Activated T-helper 1 cell treated with anti-CD3 and anti-CD28 coated beads, Interleukin-2, amount 50 U/mL, for 16 hours (primary cell): ENCODE data around the gene AUTS2.
"Not testable (repeated sequence)": the region's sequence is repeated elsewhere in the genome, so short reads cannot be mapped to it uniquely, and the experiment has no call there.

Source experiments
- DNase-seq, 2 donors: peaks; one replicate each; pipeline ENCODE4 v3.0.0-alpha.2; 2020; ENCODE audit warnings: low read depth in 1 of 2, low spot score in 1 of 2

Gene AUTS2

GRCh38 chr7:70275570-70275969 lies 677.3 kb downstream of the AUTS2 start:
- DNase-seq: not testable (repeated sequence)

DNA sequence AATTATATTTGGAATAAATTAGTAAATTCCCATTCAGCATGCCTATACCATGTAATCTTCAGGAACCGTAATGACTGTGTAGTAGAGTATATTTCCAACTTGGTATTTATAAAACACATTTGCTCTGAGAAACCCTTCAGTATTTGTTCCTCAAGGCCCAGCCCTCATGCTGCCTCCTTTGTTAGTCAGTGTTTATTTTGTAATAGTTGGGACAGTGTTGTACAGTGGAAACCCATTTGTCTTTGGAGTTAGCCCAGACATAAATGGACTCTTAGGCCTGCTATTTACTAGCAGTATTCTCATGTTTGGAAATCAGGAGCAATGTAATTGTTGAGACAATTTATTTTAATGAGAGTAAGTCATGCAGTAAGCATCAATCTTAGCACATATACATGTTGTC lies 686.9 kb downstream of the AUTS2 start:
- DNase-seq: no peak

DNA sequence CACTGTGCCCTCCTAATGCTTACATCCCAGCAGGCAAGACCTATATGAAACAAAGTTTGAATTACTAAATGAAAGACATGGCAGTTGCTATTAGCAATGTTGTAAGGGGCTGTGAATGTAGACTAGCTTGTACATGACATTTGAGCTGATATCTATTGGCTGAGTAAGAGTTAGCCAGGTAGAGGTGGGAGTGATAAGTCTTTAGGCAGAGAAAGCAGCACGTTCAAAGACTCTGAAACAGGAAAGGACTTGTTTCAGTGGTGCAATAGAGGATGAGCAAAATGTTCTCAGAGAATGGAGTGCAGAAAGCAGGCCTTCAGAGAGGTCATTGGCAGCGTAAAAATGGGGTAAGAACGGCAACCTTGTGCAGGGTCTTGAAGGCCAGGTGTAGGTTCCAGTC lies 687.6 kb downstream of the AUTS2 start:
- DNase-seq: no peak

GRCh38 chr7:70288781-70289456 lies 690.6 kb downstream of the AUTS2 start:
- no peak for DNase-seq

- DNase-seq: no peak
Observed at GRCh38 chr7:70292716-70293115, 694.4 kb downstream of the AUTS2 start.

DNA sequence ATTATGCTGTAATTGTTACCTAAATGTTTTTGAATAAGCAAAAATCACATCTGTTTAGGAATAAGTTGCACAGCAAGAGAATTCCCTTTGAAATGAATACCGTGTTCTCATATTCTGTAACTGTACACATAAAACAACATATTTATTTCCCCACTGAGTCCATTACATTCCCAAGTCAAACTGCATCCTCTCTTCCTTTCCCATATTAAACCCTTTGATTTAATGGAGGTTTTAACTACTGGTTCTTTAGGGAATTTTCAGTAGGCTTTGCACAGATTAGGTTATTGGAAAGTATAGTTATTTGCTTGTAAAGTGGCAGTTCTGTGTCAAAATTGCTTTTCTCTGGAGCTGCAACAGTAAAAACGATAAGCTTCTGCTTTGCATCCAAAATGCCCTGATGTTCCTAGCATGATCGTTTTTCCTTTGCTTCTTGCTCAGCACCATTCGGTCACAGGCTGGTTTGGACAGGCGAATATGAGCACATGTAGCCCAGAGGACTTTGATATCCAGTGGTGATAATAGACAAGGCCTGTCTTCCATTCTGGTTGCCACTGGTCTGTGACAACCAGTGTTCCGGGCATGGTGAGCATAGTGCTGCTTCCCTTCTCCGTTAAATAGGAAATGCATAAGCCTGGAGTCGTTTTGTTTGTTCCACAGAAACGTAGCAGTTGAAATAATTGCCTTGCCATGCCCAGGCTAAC lies 696.1 kb downstream of the AUTS2 start:
- DNase-seq: no peak

DNA sequence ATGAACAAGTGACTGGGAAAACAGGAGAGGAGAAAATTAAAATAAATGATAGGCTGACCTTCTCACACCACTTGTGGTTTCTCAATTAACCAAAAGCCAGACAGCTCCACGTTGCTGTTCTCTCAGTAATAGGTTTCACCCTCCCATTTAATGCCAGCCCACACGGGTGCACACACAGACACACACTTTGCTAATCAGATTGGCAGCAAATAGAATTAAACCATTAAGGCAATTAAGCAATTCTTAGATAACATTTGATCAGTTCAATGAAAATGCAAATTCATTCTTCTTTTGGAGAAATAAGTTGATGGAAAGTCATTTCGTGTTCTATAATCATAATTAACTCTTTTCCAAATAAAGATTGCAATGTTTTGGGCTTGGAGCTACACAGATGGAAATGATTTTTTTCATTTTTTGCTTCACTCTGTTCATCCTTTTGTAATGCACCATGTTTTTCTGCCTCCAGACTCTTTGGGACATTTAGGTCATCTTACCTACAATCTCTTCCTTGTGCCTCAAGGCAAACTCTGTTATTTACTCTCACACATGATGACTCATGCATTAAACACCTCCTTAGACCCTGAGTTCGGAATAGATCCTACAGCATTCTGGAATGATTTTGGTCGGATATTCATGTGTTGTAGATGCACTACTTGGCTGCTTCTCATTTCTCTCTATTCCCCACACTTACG lies 700.7 kb downstream of the AUTS2 start:
- no peak for DNase-seq

DNA sequence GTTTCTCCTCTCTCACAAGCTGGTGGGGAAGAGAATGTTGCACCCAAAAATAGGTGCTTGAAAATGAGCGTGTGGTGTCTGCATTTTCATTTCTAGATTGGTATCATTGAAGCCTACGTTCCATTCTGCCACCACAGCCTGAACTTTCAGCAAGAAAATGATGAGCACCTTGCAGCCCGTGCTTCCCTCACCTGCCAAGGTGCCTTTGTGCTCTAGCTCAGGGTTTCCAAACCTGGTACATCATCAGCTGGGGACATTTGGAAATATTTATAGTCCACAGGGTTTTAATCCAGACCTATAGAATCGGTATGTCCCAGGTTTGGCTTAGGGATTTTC lies 701.2 kb downstream of the AUTS2 start:
- no peak for DNase-seq

DNA sequence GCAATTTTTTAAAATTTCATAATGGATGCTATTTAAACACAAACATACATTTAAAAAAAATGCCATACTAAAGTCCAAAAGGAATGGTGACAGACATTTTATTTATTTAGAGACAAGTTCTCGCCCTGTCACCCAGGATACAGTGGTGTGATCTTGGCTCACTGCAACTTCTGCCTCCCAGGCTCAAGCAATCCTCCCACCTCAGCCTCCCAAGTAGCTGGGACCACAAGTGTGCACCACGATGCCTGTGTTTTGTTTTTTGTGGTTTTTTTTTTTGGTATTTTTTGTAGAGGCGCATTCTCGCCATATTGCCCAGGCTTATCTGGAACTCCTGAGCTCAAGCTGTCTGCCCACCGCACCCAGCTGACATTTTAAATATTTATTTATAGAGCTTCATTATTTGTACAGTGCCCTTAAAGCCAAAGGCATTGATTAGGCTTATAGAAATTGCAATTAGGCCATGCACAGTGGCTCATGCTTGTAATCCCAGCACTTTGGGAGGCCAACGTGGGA lies 703.5 kb downstream of the AUTS2 start:
- DNase-seq: no peak

DNA sequence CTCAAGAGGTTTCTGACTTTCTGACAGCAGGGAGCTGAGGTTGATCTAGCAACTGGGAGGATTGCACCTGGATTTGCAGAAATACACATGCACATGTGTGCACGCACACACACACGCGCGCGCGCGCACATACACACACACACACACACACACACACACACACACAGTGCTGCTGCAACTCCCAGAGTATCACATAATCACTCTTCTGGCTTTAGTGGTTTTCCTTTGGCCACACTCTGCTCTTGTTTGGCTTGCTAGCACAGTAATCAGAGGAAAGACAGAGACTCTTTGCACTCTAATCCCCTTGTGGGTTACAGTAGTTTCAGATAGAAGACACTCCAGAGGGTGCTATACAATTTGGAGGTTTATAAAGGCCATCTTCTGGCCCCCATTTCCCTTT lies 705.0 kb downstream of the AUTS2 start:
- DNase-seq: no peak

DNA sequence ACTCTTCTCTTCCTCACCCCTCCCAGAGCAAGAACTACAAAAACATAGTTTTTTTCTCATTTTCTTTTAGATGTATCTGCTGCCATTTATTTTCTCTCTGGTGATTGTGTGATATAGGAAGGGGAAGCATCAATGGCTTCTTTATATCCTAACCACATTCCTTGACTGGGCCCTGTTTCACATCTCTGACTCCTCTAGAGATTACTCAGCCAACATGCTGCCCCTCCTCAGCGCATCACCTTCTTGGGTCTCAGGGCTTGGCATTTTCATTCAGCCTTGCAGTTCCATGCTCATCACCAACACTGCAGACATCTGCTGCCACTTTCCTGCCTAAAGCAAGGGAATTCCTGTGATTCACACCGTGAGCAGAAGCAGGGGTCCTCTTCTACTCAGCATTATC lies 705.5 kb downstream of the AUTS2 start:
- no peak for DNase-seq

GRCh38 chr7:70306173-70306572 lies 707.9 kb downstream of the AUTS2 start:
- DNase-seq: no peak

DNA sequence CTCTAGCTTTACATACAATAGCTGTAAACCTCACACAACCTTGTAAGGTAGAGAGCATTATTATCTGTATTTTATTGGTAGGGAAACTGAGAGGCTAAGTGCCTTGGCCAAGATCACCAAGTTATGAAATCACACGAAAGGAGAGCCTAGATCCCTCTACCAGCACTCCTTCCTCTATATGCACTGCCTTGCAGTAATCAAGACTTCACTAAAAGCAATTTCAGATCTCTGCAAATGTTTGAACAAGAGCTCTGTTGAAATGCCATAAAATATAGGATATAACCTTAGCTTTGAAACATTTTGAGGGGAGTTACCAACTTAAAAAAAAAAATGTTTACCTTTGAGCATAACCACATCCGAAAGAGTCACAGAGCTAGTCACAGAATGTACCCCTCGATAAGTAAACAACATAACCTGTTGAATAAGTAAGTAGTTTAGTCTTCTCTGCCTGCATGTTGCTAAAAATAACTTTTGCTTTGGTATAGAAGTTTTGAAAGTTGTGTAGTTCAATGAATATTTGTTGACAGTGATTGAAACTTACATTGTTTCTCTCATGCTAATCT lies 709.4 kb downstream of the AUTS2 start:
- DNase-seq: no peak

DNA sequence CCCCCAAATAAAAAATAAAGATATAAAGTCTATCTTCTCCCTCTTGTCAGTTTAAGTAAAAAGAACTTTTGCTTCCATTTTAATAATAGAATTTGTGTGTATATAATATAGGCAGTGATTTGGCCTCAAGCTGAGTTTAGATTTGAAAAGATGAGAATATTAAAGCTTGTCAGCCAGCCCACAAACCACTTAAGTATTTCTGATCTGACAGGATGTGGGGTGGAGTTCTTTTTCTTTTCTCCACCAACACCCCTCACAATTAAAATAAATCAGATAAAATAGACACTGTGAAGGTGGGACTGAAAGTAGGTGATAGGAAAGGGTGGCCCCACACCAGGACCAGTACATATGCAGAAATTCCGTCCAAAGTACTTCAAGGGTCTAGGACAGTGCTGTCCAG lies 714.1 kb downstream of the AUTS2 start:
- DNase-seq: no peak

DNA sequence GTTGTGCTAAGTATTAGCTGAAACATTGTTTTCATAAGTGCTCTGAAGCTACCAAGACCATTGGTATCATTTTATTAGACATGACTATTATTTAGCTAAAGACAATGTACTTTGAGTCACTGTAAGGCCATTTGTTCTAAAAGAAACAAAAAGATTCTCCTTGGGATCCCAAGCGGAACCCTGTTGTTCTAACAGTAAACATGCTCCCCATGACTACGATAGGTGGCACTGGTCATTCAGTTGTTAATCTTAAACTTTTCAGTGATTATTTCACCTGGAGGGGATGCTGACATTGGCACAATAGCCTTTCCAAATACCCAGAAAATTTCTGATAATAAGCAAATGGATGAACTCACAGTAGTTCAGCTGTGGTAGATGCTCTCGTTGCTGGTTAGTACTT lies 715.0 kb downstream of the AUTS2 start:
- DNase-seq: no peak

GRCh38 chr7:70313687-70314086 lies 715.4 kb downstream of the AUTS2 start:
- no peak for DNase-seq

DNA sequence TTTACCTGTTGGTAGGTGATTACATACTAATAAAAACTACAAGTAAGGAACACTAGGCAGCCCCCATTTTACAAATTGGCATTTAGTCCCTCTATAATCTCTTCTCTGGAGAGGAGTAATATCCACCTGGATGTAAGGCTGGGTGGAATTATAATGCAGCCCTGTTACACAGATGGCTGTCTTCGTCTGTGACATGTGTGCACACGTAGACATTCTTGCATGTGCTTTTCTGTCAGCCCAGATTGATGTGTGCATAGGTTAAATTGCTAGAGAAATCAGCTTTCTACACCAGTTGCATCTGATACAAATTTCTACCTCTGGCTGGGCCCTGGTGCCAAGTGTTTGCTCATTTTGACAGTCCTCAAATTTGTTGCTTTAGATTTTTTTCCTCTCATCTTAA lies 715.9 kb downstream of the AUTS2 start:
- DNase-seq: no peak

- no peak for DNase-seq
Observed at GRCh38 chr7:70316745-70317144, 718.5 kb downstream of the AUTS2 start.

- DNase-seq: no peak
Observed at GRCh38 chr7:70317356-70317755, 719.1 kb downstream of the AUTS2 start.

GRCh38 chr7:70318511-70318910 lies 720.2 kb downstream of the AUTS2 start:
- no peak for DNase-seq

- no peak for DNase-seq
Observed at GRCh38 chr7:70319057-70319456, 720.8 kb downstream of the AUTS2 start.

DNA sequence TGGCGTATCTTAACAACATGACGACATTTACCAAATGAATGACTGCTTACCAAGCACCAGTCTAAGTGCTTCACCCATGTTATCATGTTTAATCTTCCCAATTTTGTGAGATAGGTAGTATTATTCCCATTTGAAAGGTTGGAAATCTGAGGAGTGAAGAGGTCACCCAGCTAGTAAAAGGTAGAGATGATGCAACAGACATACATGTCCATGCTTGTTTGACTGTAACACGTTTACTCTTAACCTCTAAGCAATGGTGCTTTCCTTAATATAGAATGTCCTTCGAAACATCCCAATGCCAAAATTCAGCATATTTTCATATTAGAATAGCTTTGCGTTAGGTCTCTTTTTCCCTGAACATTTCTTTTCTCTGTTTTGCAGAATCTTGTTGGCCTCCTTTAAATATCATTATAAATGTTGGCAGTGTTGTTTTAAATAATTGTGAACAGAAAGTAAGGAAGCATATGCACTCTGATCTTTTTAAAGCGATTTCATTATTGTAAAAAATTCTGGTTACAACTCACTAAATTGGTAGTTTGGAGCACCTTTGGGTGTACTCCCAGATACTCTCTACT lies 722.8 kb downstream of the AUTS2 start:
- no peak for DNase-seq
